HepG2 (cell line): ENCODE data around the gene IYD.

ENCODE experiments used
- ASH2L ChIP-seq: fragments of 300-600, 200-600 bp; sonication (generic); IDR thresholded peaks from 2 replicates; pipeline ENCODE4 v1.7.0; 2017; ENCODE audit warnings: low read depth, mild to moderate bottlenecking, moderate library complexity, mixed read lengths, low read length; ENCODE audit not compliant: insufficient read length
- ATRX ChIP-seq: sonication (generic); formaldehyde crosslinking; IDR thresholded peaks from 2 replicates; pipeline ENCODE4 v1.4.0; 2020; ENCODE audit warnings: missing genetic modification reagents, borderline replicate concordance
- CBFB ChIP-seq: sonication (generic); formaldehyde crosslinking; IDR thresholded peaks from 2 replicates; pipeline ENCODE4 v1.4.0; 2020; ENCODE audit warnings: missing genetic modification reagents
- CERS6 ChIP-seq: sonication (generic); formaldehyde crosslinking; IDR thresholded peaks from 2 replicates; pipeline ENCODE4 v1.5.0; 2020; ENCODE audit warnings: missing genetic modification reagents
- GLI4 ChIP-seq: sonication (generic); formaldehyde crosslinking; IDR thresholded peaks from 2 replicates; pipeline ENCODE4 v1.5.1; 2020; ENCODE audit warnings: missing genetic modification reagents, mild to moderate bottlenecking, moderate library complexity, borderline replicate concordance
- RNF2 ChIP-seq: fragments of 450-650 bp; conservative IDR thresholded peaks from 2 replicates; pipeline ENCODE4 v1.6.1; 2016; ENCODE audit warnings: low read depth

- TF ChIP-seq CBFB (CRISPR knock-in tag) (no peak), ATRX (CRISPR knock-in tag) (no peak), CERS6 (CRISPR knock-in tag) (no peak), ASH2L (no peak), RNF2 (no peak), GLI4 (CRISPR knock-in tag) (no peak)
Observed at GRCh38 chr6:150382171-150382570, 13.4 kb downstream of the IYD start.
